Measurements from ENCODE around the gene RNASE9. TPM values are rescaled to one million over a fixed set of nuclear protein-coding genes. Genes with fewer than 3 reads are reported as not detected.

Gene RNASE9
- not detected in 2 replicates for total RNA-seq
- long read RNA-seq: 0 reads

DNA sequence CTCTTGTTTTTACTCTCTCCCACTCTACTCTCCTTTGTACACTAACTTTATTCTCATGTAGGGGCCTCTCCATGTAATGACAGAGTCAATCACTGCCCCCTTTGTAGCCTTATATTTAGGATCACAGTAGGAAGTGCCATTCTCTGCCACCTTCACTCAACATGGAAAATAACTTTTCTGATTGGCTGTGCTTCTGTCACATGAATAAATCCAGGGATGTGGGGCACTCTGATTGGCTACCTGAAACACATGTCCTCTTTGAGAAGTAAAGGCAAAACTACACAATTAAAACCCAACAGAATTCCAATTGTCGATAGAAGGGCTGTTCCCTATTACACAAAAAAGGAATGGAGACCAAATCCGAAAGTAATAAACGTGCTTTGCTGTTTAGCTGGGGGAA is at the start of gene RNASE9:
TSS of gene RNASE9 (minus strand) at position 87 of the 400 bp plus-strand sequence.
- Mint-ChIP-seq H3K36me3 (ENCODE audit: insufficient read depth) (no peaks in the 10 kb centered on the region), H3K27me3 (no peaks in the 10 kb centered on the region), H3K27ac (no peak within 1 kb of the TSS), H3K9me3 (ENCODE audit: low read depth) (no peaks in the 10 kb centered on the region), H3K4me1 (ENCODE audit: low read depth) (peaks cover 21% of the 10 kb centered on the region), H3K4me3 (ENCODE audit: low read depth) (no peak within 1 kb of the TSS)
- no peak for DNase-seq (ENCODE audit: low spot score, unreplicated experiment)
- TF ChIP-seq, protein P1, sequence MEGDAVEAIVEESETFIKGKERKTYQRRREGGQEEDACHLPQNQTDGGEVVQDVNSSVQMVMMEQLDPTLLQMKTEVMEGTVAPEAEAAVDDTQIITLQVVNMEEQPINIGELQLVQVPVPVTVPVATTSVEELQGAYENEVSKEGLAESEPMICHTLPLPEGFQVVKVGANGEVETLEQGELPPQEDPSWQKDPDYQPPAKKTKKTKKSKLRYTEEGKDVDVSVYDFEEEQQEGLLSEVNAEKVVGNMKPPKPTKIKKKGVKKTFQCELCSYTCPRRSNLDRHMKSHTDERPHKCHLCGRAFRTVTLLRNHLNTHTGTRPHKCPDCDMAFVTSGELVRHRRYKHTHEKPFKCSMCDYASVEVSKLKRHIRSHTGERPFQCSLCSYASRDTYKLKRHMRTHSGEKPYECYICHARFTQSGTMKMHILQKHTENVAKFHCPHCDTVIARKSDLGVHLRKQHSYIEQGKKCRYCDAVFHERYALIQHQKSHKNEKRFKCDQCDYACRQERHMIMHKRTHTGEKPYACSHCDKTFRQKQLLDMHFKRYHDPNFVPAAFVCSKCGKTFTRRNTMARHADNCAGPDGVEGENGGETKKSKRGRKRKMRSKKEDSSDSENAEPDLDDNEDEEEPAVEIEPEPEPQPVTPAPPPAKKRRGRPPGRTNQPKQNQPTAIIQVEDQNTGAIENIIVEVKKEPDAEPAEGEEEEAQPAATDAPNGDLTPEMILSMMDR (IDR thresholded peaks at IDR 0.05; ENCODE audit: unreplicated experiment): no peak

GRCh38 chr14:20610002-20610765 is 49.3 kb upstream of the RNASE9 start:
- Mint-ChIP-seq H3K36me3 (ENCODE audit: insufficient read depth) (no peaks in the 10 kb centered on the region), H3K27ac (no peak overlapping the region), H3K4me1 (ENCODE audit: low read depth) (peaks cover 3% of the 10 kb centered on the region)

GRCh38 chr14:20609215-20610001 is 48.6 kb upstream of the RNASE9 start:
- Mint-ChIP-seq H3K27ac (no peak overlapping the region), H3K4me3 (ENCODE audit: low read depth) (no peak overlapping the region), H3K9me3 (ENCODE audit: low read depth) (no peaks in the 10 kb centered on the region), H3K4me1 (ENCODE audit: low read depth) (no peaks in the 10 kb centered on the region), H3K36me3 (ENCODE audit: insufficient read depth) (no peaks in the 10 kb centered on the region), H3K27me3 (no peaks in the 10 kb centered on the region)
- peak; percentile 59 for DNase-seq (ENCODE audit: low spot score, unreplicated experiment)
- TF ChIP-seq, protein P1 (IDR thresholded peaks at IDR 0.05; ENCODE audit: unreplicated experiment): peak; percentile 91

More at GRCh38 chr14:20610002-20610765, 49.3 kb upstream of the RNASE9 start:
- no peaks in the 10 kb centered on the region for H3K9me3 Mint-ChIP-seq (ENCODE audit: low read depth)
- no peaks in the 10 kb centered on the region for H3K27me3 Mint-ChIP-seq
- TF ChIP-seq, protein P1 (IDR thresholded peaks at IDR 0.05; ENCODE audit: unreplicated experiment): no peak
- peak; percentile 69 for DNase-seq (ENCODE audit: low spot score, unreplicated experiment)
- H3K4me3 Mint-ChIP-seq (ENCODE audit: low read depth): no peak overlapping the region

DNA sequence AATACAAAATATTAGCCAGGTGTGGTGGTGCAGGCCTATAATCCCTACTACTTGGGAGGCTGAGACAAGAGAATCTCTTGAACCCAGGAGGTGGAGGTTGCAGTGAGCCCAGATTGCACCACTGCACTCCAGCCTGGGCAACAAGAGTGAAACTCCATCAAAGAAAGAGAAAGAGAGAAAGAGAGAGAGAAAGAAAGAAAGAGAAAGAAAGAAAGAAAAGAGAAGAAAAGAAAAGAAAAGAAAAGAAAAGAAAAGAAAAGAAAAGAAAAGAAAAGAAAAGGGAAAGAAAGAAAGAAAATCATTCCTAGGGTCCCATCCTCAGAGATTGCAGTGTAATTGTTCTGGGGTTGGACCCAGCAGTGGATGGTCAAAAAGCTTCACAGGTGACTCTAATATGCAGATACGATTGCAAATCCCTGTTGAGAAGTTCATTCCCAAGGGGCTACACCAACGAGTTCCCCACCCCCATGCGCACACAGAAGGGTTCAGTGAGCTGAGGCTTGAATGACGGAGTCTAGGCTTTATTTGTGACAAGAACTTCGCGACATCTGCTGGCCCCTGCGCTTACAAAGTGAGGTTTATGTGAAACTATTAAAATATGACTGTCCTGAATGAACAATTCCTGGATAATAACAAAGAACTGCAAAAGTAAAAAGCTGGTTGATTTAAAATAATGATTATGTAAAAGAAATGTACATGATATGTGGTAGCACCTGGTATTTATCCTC is 47.7 kb upstream of the RNASE9 start:
- no peak for DNase-seq (ENCODE audit: low spot score, unreplicated experiment)
- no peak overlapping the region for H3K27ac Mint-ChIP-seq
- no peaks in the 10 kb centered on the region for H3K36me3 Mint-ChIP-seq (ENCODE audit: insufficient read depth)
- no peaks in the 10 kb centered on the region for H3K9me3 Mint-ChIP-seq (ENCODE audit: low read depth)
- H3K4me3 Mint-ChIP-seq (ENCODE audit: low read depth): no peak overlapping the region
- TF ChIP-seq, protein P1 (IDR thresholded peaks at IDR 0.05; ENCODE audit: unreplicated experiment): no peak
- H3K27me3 Mint-ChIP-seq: no peaks in the 10 kb centered on the region
- no peaks in the 10 kb centered on the region for H3K4me1 Mint-ChIP-seq (ENCODE audit: low read depth)

- no peaks in the 10 kb centered on the region for H3K4me1 Mint-ChIP-seq (ENCODE audit: low read depth)
- H3K4me3 Mint-ChIP-seq (ENCODE audit: low read depth): no peak overlapping the region
- no peaks in the 10 kb centered on the region for H3K9me3 Mint-ChIP-seq (ENCODE audit: low read depth)
- H3K36me3 Mint-ChIP-seq (ENCODE audit: insufficient read depth): no peaks in the 10 kb centered on the region
- no peak overlapping the region for H3K27ac Mint-ChIP-seq
- no peaks in the 10 kb centered on the region for H3K27me3 Mint-ChIP-seq
- TF ChIP-seq, protein P1 (IDR thresholded peaks at IDR 0.05; ENCODE audit: unreplicated experiment): no peak
- no peak for DNase-seq (ENCODE audit: low spot score, unreplicated experiment)
These were observed 46.8 kb upstream of the RNASE9 start for GRCh38 chr14:20607617-20608016.
